GM13976 (cell line): ENCODE data around the gene PYROXD2.

Experiments used
- DNase-seq: peaks from one replicate; pipeline ENCODE4 v3.0.0; 2012; ENCODE audit warnings: low spot score
- in situ Hi-C: fragments of 300-500 bp; cut with MboI; formaldehyde crosslinking; loops from one replicate; pipeline ENCODE4 v1.12.0; 2022; ENCODE audit warnings: low sequenced_read_pairs, mixed read lengths, inconsistent platforms; ENCODE audit not compliant: unreplicated experiment
- TF ChIP-seq, protein P1 (sequence below): IDR thresholded peaks from 2 replicates; pipeline ENCODE4 v1.5.1; 2012; ENCODE audit warnings: borderline replicate concordance, mild to moderate bottlenecking; ENCODE audit not compliant: insufficient read depth; ENCODE audit errors: extremely low read depth, missing control alignments, control extremely low read depth

Gene PYROXD2

DNA sequence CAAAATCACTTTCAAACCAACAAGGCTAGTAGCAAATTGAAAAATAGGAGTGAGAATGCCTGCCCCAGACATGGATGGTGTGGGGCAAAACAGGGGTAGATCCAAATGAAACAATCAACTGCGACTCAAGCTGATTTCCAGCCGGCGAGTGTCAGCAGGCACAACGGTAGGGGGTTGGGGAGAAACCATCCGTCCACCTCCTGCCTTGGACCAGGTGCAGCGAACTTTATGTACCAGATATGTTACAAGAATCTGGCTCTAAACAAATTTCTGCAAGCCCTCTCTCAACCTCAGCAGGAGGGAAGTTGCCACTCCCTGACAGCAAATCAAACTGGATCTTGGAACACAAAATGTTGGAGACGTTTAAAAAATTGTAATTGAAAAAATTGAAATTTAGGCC, 45.2 kb downstream of the PYROXD2 start:
- TF ChIP-seq, protein P1, sequence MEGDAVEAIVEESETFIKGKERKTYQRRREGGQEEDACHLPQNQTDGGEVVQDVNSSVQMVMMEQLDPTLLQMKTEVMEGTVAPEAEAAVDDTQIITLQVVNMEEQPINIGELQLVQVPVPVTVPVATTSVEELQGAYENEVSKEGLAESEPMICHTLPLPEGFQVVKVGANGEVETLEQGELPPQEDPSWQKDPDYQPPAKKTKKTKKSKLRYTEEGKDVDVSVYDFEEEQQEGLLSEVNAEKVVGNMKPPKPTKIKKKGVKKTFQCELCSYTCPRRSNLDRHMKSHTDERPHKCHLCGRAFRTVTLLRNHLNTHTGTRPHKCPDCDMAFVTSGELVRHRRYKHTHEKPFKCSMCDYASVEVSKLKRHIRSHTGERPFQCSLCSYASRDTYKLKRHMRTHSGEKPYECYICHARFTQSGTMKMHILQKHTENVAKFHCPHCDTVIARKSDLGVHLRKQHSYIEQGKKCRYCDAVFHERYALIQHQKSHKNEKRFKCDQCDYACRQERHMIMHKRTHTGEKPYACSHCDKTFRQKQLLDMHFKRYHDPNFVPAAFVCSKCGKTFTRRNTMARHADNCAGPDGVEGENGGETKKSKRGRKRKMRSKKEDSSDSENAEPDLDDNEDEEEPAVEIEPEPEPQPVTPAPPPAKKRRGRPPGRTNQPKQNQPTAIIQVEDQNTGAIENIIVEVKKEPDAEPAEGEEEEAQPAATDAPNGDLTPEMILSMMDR: no peak
- in situ Hi-C loops: no loop called here
- no peak for DNase-seq

DNA sequence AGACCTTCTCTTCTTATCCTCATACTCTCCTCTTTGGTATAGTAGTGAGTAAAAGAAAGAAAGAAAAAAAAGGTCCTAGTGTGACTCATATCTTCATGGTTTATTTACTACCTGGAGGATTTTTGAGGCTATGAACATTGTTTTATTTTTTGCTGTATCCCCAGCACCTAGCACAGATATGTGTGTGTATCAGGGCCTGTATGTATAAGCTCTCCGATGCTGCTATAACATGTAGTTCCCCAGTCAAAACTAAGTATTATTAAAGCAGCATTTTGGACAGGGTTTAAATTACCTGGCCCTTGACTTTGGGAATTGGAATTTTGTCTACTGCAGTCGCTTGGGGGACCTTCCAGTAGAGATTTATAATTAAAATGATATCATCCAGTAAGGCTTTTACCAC, 46.3 kb downstream of the PYROXD2 start:
- in situ Hi-C loops: no loop called here
- TF ChIP-seq, protein P1: no peak
- DNase-seq: no peak

DNA sequence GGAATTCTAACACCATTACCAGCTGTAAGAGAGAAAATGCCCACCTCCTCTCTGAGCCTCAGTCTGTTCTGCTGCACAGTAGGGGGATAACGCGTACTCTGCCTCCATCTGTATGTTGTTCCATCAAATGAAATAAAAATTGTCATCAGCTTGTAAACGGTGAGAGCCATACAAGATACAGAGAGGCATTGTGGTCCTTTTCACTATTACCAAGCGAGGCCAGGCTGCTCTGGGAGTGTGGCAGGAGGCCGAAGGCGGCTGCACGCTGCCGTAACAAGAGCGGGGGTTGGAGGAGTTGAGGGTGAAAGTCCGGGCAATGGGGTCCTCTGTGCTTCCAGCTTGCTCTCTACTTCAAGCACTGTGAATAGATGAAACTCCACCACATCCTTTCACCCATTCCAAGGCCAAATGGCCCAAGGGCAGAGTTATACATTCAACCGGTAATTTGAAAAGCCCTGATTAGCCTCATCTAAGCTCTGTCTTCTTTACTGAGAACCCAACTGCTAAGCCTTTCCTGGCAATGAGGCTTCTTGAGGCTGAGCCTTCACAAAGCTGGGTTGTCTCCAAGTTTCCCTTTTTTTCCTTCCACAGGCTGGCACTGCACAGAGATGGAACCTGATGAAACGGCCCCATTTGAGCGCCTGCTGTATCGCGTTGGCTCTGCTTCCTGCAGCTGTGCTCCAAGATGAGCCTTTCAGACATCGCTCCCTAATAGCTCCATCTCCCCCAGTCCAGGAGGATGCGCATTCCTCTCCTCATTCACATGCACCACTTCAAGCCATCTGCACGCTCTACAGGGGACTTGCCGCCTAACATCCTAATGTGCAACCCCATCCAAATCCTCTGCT, 47.2 kb downstream of the PYROXD2 start:
- DNase-seq: no peak

DNA sequence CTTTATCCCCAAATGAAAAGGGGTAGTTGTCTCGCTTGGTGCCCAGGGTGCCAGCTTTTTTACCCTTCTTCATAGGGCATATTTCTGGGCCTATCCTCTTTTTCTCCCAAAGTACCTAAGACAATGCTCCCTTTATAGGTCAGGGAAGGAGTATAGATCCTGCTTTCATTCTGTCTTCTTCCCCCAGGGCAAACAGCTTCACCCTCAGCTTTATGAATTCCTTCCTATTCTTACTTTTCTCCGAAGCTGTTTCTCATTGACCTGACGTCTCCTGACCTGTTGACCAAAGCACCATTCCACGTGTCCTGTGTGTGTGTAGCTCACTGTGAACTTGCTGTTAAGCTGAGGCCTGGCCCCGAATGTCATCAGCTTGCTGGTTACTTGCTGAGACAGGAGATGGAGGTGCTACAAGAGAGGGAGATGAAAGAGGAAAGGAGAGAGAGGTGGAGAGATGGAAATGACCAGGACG, 48.9 kb downstream of the PYROXD2 start:
- DNase-seq: no peak
- TF ChIP-seq, protein P1: no peak
- in situ Hi-C loops: no loop called here

More for the DNA sequence above, 47.2 kb downstream of the PYROXD2 start:
- in situ Hi-C loops: no loop called here
- TF ChIP-seq, protein P1: no peak

DNA sequence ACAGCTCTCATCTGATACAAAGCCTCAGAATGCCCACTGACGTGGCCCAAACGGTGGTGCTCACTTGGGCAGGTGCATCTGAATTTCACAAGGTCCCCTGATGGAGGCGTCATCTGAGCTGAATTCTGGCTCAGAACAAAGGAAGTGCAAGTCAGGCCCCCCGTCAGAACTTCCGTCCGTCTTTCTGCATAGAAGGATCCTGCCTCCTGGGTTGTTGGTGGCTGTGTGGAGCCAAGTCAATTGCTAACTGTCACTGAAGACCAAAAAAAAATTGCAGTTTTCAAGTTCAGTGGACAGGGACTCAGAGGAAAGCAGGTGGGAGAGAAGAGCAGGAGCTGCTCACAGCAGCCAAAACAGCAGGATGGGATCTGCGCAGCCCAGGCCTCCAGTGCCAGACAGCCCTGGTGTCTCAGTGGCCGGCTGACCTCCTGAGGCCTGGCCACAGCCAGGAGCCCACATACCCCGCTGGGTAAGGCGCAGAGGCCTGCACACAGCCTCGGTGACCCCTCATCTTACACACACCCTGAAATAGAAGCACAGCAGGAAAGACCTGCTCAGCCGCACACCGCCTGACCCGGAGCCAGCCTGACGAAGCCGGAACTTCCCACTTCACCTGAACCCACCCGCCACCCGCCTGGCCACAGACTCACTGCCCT, 49.4 kb downstream of the PYROXD2 start:
- DNase-seq: no peak
- TF ChIP-seq, protein P1: no peak
- in situ Hi-C loops: no loop called here

DNA sequence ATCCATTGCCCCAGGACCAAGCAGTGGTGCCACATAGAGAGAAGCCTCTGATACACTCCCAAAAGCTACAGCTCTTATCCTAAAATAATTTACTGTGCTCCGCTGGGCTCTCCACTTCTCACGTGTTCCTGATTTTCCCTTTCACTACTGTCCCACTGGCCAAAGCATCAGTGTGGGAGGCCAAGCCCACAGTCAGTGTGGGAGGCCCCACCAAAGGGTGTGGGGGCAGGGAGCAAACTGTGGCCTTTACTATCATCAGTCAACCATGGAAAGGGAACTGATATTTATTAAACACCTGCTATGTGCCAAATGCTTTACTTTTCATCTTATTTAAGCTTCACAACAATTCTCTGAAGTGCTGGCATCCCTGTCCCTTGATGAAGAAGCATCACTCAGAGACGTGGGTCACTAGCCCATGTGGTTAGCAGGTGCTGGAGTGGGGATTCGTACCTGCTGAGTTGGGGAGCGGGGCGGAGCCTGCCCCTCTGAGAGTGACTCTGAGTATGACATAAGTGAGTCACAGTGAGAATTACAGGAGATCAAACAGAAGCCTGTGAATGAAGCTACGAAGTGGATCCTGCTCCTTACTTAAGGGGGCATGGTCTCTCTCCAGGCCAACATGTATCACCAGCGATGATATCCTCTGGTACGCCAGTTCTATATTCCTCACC, 50.4 kb downstream of the PYROXD2 start:
- in situ Hi-C loops: no loop called here
- no peak for DNase-seq
- TF ChIP-seq, protein P1: no peak
